ENCODE measurements around the gene PKDREJ. TPM values are rescaled to one million over a fixed set of nuclear protein-coding genes. Genes with fewer than 3 reads are reported as not detected.

PKDREJ gene
- total and polyA plus RNA-seq, 9 donors = under 0.01 to 0.17 (median 0.12) TPM; not detected in 1

DNA sequence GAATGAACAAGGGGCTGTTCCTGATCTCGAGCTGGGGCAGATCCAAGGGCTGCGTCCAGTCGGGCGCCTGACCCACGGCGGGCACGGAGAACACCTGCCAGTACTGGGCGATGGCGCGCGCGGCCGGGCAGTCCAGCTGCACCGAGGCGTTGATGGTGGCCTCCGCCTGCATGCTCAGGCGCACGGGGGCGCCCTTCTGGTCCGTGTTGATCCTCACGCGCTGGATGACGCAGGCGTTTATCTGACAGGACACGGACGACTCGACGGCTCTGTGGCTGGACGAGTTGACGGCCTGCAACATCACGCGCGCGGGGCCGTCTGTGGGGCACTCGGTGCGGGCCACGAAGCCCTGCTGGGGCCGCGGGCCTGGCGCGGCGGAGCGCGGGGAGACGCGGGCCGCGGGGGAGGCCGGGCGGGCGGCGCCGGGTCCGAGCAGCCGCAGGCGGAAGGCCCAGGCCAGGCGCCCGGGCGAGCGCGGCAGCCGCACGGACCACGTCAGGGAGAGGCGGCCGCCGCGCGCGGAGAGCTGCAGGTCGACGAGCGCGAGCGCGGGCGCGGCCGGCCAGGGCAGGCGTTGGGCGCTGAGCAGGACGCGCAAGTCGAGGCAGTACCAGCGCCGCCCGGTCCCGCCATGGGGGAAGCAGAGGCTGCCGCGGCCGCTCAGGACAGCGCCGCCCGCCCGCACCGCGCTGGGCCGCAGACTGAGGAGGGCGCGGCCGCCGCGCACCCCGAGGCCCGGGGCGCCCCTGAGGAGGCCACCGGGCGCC, 511 bp downstream of the PKDREJ start:
- H3K27ac ChIP-seq = no peak overlapping the region
- 7 to 14% (median 13%) methylated on average over 29 to 109 of the region's 109 CpGs for WGBS, 3 donors

DNA sequence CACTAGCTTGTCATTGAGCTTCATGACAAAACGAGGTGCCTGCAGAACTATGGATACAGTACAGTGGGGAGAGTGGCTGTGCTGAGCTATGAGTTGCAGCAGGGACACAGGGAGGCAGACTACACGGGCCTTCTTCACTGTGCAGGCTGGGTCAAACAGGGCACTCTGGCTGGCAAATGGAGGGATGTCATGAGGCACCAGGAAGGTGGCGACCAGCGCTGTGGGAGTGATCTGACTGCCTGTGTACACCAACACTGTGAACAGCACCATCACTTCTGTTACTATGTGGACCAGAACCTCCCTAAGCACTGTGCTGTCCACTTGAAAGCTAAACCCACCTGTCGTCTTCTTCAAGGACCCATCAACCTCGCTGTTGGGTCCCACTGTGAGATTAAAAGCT, 3.1 kb downstream of the PKDREJ start:
- Histone ChIP-seq H3K4me3 (no peak overlapping the region), H3K9me3 (no peaks in the 10 kb centered on the region), H3K27ac (no peak overlapping the region), H3K36me3 (no peaks in the 10 kb centered on the region), H3K27me3 (no peaks in the 10 kb centered on the region), H3K4me1 (ENCODE audit: insufficient read depth) (peaks cover 8% of the 10 kb centered on the region)
- intact Hi-C loops (cut with DNase I) = loop anchor here in 1 of 4 donors (10.0 kb wide), 1 partner anchor 135 kb away; no protein-coding TSS in a partner anchor
- peak in 1 of 5 donors; percentile 7 for DNase-seq
- TF ChIP-seq, protein P1, sequence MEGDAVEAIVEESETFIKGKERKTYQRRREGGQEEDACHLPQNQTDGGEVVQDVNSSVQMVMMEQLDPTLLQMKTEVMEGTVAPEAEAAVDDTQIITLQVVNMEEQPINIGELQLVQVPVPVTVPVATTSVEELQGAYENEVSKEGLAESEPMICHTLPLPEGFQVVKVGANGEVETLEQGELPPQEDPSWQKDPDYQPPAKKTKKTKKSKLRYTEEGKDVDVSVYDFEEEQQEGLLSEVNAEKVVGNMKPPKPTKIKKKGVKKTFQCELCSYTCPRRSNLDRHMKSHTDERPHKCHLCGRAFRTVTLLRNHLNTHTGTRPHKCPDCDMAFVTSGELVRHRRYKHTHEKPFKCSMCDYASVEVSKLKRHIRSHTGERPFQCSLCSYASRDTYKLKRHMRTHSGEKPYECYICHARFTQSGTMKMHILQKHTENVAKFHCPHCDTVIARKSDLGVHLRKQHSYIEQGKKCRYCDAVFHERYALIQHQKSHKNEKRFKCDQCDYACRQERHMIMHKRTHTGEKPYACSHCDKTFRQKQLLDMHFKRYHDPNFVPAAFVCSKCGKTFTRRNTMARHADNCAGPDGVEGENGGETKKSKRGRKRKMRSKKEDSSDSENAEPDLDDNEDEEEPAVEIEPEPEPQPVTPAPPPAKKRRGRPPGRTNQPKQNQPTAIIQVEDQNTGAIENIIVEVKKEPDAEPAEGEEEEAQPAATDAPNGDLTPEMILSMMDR (IDR thresholded peaks at IDR 0.05) = no peak
- TF ChIP-seq POLR2A (IDR thresholded peaks at IDR 0.05) (no peak), EP300 (IDR thresholded peaks at IDR 0.05) (no peak)
- WGBS, 3 donors = 82 to 86% (median 86%) methylated on average over 6 of the region's 6 CpGs

More for the DNA sequence above, 511 bp downstream of the PKDREJ start:
- H3K4me1 ChIP-seq (ENCODE audit: insufficient read depth) = peaks cover 13% of the 10 kb centered on the region
- H3K9me3 ChIP-seq = no peaks in the 10 kb centered on the region
- H3K36me3 ChIP-seq = no peaks in the 10 kb centered on the region
- DNase-seq = peak; percentile 49 to 79 (median 65)
- H3K4me3 ChIP-seq = peak overlapping the region; percentile 20
- intact Hi-C loops (cut with DNase I) = loop anchor here in 1 of 4 donors (10.0 kb wide), 1 partner anchor 138 kb away; no protein-coding TSS in a partner anchor
- TF ChIP-seq POLR2A (IDR thresholded peaks at IDR 0.05) (no peak), EP300 (IDR thresholded peaks at IDR 0.05) (no peak)
- TF ChIP-seq, protein P1 (IDR thresholded peaks at IDR 0.05) = peak in 1 of 3 donors; percentile 32
- H3K27me3 ChIP-seq = no peaks in the 10 kb centered on the region

DNA sequence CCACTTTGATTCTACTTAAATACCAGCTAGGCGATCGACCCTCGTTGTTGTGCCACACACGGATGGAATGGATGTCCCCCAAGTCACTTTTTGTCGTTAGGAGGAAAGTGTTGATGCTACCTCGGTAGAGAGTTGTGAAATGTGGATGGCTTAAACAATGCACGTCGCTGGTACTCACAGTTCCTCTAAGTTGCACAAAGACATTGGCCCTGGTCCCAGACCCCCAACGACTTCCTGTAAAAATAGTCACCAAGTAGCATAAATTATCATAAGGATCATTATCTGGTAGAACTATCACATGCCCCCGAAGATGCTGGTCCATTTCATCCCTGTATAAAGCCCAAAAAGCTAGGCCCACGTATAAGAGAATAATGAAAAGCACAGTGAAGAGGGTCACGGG, 3.8 kb downstream of the PKDREJ start:
- no peaks in the 10 kb centered on the region for H3K27me3 ChIP-seq
- no peak overlapping the region for H3K4me3 ChIP-seq
- H3K4me1 ChIP-seq (ENCODE audit: insufficient read depth) = peaks cover 8% of the 10 kb centered on the region
- no peak overlapping the region for H3K27ac ChIP-seq
- no peak for DNase-seq
- TF ChIP-seq EP300 (IDR thresholded peaks at IDR 0.05) = no peak
- TF ChIP-seq, protein P1 (IDR thresholded peaks at IDR 0.05) = no peak
- TF ChIP-seq POLR2A (IDR thresholded peaks at IDR 0.05) = no peak
- H3K36me3 ChIP-seq = no peaks in the 10 kb centered on the region
- intact Hi-C loops (cut with DNase I) = loop anchor here in 1 of 4 donors (2.0 kb wide), 1 partner anchor 45 kb away; no protein-coding TSS in a partner anchor
- H3K9me3 ChIP-seq = no peaks in the 10 kb centered on the region
- WGBS, 3 donors = 85 to 88% (median 88%) methylated on average over 12 of the region's 12 CpGs

DNA sequence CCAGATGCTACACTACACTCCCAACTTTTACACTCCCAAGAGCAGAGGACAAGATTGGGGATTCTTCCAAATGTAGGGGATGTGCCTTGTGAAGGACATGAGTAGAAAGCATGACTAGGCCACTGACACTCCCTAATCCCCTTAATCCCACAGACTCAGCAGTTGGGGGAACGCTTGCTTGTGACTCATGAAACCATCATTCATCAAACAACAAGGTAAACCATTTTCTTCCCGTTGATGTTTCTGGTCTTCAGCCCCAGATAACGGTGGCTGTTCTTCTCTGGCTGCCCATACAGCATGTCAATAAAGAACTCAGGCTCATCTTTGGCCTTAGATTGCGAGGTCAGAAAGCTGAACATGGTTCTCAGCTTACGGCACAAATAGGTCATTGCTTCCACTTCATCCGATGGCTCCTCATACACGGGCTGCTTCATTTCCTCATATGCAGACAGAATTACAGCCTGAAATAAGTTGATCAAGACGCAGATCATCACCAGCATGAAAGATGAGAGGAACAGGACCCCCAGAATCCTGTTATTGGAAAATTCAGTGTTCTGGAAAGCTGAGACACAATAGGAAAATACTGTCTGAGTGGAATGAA, 6.7 kb downstream of the PKDREJ start:
- Histone ChIP-seq H3K27me3 (no peaks in the 10 kb centered on the region), H3K4me3 (no peak overlapping the region), H3K9me3 (no peaks in the 10 kb centered on the region), H3K36me3 (no peaks in the 10 kb centered on the region), H3K4me1 (ENCODE audit: insufficient read depth) (no peaks in the 10 kb centered on the region), H3K27ac (no peak overlapping the region)
- 75 to 91% (median 87%) methylated on average over 8 of the region's 8 CpGs for WGBS, 3 donors
- intact Hi-C loops (cut with DNase I) = no loop called here
- DNase-seq = no peak
- TF ChIP-seq EP300 (IDR thresholded peaks at IDR 0.05) (no peak), POLR2A (IDR thresholded peaks at IDR 0.05) (no peak)
- TF ChIP-seq, protein P1 (IDR thresholded peaks at IDR 0.05) = no peak

All from ovary (tissue), 9 donors.